HK-2 (cell line): Measurements from ENCODE around the gene SARNP.
"Not testable (repeated sequence)": the region's sequence is repeated elsewhere in the genome, so short reads cannot be mapped to it uniquely, and the experiment has no call there.

Experiments used
- DNase-seq: peaks from one replicate; pipeline ENCODE4 v3.0.0-alpha.2; 2018; ENCODE audit not compliant: unreplicated experiment

The SARNP gene

GRCh38 chr12:55797068-55797467 lies 20.5 kb downstream of the SARNP start:
- DNase-seq = no peak

DNA sequence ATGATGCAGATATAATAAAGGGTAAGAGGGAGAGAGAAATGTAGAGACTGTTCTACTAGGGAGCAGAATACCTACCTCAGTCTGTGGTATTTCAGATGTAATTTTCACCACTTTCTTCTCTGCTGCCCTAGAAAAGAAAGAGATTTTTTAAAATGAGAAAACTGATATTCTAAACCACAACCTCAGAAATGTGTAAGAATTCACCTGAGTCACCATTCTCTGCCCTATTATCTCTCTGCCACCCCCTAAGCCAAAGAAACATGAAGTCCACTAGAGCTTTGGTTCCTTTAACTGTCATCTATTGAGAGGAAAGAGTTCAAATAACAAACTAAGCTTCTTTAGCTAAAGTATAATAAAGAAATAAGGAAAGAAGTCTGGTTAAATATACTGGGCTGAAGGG lies 21.6 kb downstream of the SARNP start:
- DNase-seq = no peak

- no peak for DNase-seq
Measured at GRCh38 chr12:55789893-55790292, 27.6 kb downstream of the SARNP start.

DNA sequence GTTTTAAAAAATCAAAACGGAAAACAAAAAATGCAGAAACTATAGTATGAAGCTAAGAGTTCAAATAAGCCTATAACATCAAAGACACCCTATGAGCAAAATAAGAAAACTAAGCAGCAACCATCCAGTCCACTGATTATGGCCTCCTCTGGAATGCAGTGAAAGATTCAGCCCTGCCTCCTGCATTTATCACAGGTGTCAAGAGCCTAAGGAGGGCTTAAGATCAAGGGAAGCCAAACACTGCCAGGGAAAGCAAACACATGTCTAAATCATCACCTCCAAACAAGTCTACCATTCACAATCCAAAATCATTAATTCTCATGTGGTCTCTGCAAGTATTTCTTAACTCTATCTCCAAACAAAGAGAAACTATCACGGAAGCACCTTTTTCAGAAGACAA lies 28.4 kb downstream of the SARNP start:
- DNase-seq = no peak

- DNase-seq = no peak
Measured at GRCh38 chr12:55788546-55788945, 29.0 kb downstream of the SARNP start.

DNA sequence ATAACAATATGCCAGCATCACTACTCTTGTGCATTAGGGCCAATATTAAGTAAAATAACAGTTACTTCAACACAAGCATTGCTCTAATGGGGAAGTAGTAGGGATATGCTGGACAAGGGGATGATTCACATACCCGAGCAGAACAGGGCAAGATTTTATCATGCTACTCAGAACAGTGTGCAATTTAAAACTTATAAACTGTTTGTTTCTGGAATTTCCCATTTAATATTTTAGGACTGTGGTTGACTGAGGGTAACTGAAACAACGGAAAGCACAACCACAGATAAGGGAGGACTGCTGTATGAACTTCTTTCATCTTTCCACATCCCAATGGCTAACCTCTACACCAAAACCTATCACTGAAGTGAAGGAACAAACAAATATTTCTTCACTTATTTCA lies 36.8 kb downstream of the SARNP start:
- no peak for DNase-seq

- no peak for DNase-seq
Measured at GRCh38 chr12:55777856-55778255, 39.7 kb downstream of the SARNP start.

GRCh38 chr12:55771736-55772135 lies 45.8 kb downstream of the SARNP start:
- DNase-seq = no peak

DNA sequence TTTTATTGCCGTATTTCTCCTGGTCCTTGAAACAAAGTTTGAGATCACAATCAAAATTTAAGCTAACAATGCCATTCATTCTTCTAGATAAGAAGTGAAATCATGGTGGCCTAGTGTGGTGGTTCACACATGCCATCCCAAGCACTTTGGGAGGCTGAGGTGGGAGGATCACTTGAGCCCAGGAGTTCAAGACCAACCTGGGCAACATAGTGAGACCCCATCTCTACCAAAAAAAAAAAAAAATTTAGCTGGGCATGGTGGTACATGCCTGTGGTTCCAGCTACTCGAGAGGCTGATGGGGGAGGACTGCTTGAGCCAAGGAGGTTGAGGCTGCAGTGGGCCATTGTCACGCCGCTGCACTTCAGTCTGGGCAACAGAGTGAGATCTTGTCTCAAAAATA lies 50.4 kb downstream of the SARNP start:
- no peak for DNase-seq

DNA sequence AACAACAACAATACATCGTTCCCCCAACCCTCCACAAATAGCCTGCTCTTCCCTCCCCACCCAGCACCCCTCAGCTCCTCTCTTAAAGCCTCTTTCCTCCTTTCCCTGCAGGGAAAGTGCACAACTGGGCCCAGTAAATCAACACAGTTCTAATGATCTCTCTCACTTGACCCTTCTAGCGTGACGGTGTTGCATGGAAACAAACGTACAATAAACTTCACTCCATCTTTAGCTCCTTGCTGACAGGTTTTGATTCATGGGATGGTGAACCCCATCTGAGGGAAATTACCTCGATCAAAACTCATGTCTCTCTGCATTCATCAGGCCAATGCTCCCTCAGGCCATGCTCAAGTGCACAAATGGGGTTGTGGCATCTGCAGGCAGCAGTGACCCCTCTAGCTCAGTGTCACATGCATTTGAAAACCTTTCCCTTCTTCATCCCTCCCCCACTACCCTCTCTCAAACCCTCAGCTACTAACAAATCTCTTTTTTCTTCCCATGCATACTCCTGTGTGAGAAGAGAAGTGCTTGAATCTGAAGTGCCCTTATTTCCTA lies 51.7 kb downstream of the SARNP start:
- DNase-seq = no peak

GRCh38 chr12:55762646-55763045 lies 54.9 kb downstream of the SARNP start:
- DNase-seq = no peak

DNA sequence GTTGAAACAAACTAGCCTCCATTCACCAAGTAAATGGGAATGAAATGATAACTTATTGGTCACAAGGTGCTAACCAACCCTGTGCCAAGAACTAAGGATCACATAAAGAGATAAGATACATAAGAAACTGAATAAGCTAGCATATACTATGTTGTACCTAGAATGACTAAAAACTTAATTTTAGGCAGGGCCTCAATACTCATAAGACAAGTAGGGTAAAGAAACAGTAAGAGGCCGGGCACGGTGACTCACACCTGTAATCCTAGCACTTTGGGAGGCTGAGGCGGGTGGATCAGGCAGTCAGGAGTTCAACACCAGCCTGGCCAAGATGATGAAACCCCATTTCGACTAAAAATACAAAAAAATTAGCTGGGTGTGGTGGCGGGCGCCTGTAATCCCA lies 56.9 kb downstream of the SARNP start:
- DNase-seq = no peak

DNA sequence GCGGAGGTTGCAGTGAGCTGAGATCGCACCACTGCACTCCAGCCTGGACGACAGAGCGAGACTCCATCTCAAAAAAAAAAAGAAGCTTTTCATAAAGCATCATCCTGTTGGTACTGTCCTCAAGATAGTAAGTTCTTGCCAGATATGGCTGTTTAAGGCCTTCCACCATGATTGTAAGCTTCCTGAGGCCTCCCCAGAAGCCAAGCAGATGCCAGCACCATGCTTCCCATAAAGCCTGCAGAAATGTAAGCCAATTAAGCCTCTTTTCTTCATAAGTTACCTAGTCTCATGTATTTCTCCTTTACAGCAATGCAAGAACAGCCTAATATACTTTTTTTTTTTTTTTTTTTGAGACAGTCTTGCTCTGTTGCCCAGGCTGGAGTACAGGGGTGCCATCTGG lies 58.9 kb downstream of the SARNP start:
- DNase-seq = not testable (repeated sequence)

DNA sequence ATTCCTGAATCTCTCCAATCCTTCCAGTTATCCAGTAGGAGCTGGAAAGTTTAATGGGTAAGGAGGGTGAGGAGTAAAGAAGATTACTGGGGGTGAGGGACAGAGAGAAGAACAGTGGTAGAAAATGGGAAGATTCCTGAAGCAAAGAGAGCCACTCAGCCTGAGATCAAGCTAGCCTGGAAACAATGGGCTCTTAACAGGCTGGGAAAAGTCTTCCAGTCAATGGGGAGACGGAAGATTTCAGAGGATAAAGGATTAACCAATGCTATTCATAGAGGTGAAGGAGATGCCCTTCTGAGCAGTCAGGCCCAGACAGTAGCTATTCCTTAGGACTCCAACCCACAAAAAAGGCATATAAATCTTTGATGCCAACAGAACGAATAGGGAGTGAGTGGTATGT lies 59.8 kb downstream of the SARNP start:
- no peak for DNase-seq

DNA sequence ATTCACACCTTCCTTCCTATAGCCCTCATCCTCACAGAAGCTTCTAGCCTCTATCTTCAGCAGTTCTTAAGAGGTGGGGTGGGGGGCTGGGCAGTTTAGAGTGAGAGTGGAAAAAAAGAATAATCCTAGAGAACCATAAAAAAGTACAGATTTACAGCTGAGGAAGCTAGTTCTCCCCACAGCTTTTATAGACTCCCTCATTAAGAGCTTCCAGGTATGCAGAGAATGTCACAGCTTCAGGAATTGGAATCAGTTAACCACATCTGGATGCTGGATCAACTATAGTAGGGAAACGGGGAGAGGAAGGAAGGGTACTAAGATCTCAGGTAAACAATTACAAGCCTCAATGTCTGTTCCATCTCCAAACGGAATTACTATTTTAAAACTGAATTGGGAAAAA lies 62.3 kb downstream of the SARNP start:
- DNase-seq = no peak

DNA sequence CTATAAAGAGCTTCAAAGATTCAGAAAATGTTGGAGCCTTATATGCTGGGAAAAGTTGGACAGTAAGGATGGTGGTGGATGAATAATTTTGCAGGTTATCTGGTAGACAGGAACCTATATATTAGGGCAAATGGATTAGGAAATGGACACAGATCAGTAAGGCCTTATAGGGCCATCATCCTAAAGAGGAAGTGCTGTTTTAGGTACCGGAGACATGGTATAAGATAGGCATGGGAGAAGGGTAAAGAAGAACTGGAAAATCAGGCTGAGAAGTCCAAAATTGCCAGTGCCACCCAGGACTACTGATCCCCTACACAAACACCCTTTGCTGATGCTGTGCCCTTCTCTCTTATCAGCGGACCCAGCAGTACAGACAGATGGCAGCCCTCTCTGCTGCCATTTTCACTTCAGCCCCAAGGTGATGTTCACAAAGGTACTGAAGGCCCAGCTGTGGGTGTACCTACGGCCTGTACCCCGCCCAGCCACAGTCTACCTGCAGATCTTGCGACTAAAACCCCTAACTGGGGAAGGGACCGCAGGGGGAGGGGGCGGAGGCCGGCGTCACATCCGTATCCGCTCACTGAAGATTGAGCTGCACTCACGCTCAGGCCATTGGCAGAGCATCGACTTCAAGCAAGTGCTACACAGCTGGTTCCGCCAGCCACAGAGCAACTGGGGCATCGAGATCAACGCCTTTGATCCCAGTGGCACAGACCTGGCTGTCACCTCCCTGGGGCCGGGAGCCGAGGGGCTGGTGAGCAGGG lies 69.1 kb downstream of the SARNP start:
- DNase-seq = no peak

DNA sequence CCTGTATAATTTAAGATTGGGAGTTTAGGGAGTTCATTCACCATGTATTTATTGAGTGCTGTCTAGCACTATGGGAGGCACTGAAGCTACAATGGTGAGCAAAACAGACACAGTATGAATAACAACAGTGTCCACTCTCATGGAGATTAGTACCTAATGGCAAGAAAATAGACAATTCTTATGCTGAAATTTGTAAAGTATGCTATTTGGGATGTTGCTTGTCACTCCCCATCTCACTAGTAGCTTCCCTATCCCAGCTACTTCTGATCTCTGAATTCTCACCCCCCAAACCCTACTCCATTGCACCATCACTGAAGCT lies 70.7 kb downstream of the SARNP start:
- DNase-seq = no peak

DNA sequence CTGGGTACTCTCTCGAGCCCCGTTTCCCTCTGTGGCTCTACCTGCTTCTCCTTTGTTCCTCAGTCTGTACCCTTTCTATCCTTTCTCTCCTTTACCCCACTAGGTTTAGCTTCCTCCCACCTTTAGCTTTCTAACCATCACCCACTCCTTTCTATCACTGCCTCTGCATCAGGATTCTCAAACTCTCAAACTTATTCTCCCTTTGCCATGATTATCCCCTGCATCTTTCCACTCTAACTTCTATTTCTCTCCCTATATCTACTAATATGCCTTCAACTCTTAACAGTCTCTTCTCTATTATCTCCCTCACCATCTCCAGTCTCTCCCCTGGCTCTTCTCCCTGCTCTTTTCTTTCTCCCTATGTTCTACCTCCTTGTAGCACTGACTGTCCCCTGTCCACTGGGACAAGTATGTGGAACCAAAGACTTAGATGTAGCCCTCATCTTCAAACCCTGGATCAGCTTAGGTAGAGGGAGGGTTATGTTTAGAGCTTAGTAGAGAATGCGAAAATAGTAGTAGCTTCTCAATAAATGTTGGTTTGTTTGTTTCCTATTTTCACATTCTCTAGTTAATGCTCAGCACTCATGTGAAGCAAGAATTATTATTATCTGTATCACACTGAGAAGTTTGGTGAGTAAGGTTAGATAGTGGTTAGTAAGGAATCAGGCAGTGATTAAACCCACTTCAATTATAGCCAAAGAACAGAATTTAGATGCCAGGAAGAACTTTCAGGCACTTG lies 71.2 kb downstream of the SARNP start:
- no peak for DNase-seq

DNA sequence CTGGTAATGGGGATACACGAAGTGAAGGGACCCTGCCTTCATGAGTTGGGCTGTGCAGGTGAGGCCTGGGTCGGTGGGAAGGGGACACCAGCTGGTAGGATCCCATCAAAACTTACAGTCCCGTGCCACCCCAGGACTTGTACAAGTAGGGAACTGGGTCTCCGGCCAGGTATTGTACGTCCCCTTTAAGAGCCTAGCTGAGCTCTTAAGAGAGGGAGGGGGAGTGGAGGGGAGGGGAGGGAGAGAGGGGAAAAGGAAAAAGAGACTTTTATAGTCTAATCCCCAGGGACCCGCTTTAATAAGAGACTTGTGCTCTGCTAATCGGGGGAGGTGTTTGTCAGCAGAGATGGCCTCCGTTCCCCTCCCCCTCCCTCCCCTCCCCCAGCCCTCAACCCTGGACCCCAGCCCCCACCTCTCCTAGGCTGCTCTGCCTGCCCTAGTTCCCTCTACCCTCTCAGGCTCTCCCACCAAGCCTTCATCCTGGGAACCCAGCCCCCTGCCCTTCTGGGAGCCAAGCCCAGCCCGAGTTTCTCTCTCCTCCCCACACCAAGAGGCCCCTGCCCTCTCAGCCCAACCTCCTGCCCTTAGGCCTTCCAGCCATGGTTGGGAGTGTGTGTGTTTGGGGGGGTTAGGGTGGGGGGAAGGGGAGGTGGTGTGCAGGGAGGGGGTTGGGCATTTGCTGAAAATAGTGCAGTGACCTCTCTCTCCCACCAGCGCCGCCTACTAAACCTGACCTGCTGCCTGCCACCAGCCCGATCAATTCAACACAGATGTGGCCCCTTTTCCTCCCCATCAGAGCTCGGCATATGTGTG lies 72.0 kb downstream of the SARNP start:
- no peak for DNase-seq

- DNase-seq = no peak
Measured at GRCh38 chr12:55744340-55745030, 73.0 kb downstream of the SARNP start.

- peak; percentile 70 for DNase-seq
Measured at GRCh38 chr12:55743406-55744339, 73.9 kb downstream of the SARNP start.
